ENCODE data around the gene SORCS2.

DNA sequence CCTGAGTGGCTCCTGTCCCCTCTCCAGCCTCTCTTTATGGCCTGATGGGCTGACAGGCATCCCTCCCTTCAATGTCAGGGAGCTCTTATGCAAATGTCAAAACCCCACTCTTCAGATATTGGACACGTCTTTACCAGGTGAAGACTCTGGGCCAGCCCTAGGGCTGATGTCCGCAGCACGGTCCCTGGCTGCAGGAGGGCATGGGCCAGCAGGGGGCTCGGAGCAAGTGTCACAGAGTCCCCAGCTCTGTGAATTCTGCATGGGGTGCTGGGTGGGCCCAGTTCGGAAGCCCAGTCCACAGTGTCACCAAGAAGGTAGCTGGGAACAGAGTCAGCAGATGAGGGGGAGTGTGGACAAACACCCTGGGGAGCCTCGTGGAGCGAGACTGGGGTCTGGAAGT is 282.0 kb downstream of the SORCS2 start:
- no peak for TF ChIP-seq POLR2A (IDR thresholded peaks at IDR 0.05; ENCODE audit: control extremely low read depth in 1 of 2, low read depth in 2 of 2, low read length in 2 of 2)
- TF ChIP-seq, protein P1, sequence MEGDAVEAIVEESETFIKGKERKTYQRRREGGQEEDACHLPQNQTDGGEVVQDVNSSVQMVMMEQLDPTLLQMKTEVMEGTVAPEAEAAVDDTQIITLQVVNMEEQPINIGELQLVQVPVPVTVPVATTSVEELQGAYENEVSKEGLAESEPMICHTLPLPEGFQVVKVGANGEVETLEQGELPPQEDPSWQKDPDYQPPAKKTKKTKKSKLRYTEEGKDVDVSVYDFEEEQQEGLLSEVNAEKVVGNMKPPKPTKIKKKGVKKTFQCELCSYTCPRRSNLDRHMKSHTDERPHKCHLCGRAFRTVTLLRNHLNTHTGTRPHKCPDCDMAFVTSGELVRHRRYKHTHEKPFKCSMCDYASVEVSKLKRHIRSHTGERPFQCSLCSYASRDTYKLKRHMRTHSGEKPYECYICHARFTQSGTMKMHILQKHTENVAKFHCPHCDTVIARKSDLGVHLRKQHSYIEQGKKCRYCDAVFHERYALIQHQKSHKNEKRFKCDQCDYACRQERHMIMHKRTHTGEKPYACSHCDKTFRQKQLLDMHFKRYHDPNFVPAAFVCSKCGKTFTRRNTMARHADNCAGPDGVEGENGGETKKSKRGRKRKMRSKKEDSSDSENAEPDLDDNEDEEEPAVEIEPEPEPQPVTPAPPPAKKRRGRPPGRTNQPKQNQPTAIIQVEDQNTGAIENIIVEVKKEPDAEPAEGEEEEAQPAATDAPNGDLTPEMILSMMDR (IDR thresholded peaks at IDR 0.05; ENCODE audit: control extremely low read depth in 1 of 3, insufficient read depth in 1 of 3, low read depth in 1 of 3, low read length in 3 of 3), result no peak
- TF ChIP-seq TAF1 (IDR thresholded peaks at IDR 0.05; ENCODE audit: low read depth, low read length), result no peak
- no peak for TF ChIP-seq ZNF274 (IDR thresholded peaks at IDR 0.05; ENCODE audit: borderline replicate concordance, extremely low read depth, low read length)
- TF ChIP-seq KDM1A (IDR thresholded peaks at IDR 0.05; ENCODE audit: borderline replicate concordance, low read length), result no peak
- no peak for TF ChIP-seq EP300 (IDR thresholded peaks at IDR 0.05; ENCODE audit: borderline replicate concordance in 1 of 2, low read depth in 2 of 2, low read length in 2 of 2)
- TF ChIP-seq JUND (IDR thresholded peaks at IDR 0.05; ENCODE audit: low read length), result no peak
- no peak for TF ChIP-seq SP1 (IDR thresholded peaks at IDR 0.05; ENCODE audit: low read depth, low read length)
- no peak for TF ChIP-seq JUN (IDR thresholded peaks at IDR 0.05; ENCODE audit: low read depth, low read length)
- no peak for TF ChIP-seq RFX5 (IDR thresholded peaks at IDR 0.05; ENCODE audit: borderline replicate concordance, low read depth, low read length)
- TF ChIP-seq CREB1 (IDR thresholded peaks at IDR 0.05), result no peak
- TF ChIP-seq, protein P2, sequence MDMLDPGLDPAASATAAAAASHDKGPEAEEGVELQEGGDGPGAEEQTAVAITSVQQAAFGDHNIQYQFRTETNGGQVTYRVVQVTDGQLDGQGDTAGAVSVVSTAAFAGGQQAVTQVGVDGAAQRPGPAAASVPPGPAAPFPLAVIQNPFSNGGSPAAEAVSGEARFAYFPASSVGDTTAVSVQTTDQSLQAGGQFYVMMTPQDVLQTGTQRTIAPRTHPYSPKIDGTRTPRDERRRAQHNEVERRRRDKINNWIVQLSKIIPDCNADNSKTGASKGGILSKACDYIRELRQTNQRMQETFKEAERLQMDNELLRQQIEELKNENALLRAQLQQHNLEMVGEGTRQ (IDR thresholded peaks at IDR 0.05; ENCODE audit: low read length), result no peak
- TF ChIP-seq EGR1 (IDR thresholded peaks at IDR 0.05; ENCODE audit: borderline replicate concordance, low read depth, low read length), result no peak
- no peak for TF ChIP-seq NRF1 (IDR thresholded peaks at IDR 0.05; ENCODE audit: low read depth, low read length)
